Thyroid gland (tissue), 4 donors: ENCODE results near the gene SKI.

Experiments used
- POLR2A ChIP-seq, 2 donors: fragments of 450-650 bp; IDR thresholded peaks; one replicate each; pipeline ENCODE4 v1.6.1; 2017; ENCODE audit warnings: antibody characterized with exemption in 2 of 2, mild to moderate bottlenecking in 2 of 2, moderate library complexity in 1 of 2
- TF ChIP-seq, protein P1 (sequence below), 6 experiments: fragments of 200-600 bp in 3 of 6; fragments of 450-650 bp in 3 of 6; sonication (generic) in 3 of 6; IDR thresholded peaks; one replicate each; pipeline ENCODE4 v1.5.1; 2016 to 2019; ENCODE audit warnings: antibody characterized with exemption in 6 of 6, mild to moderate bottlenecking in 2 of 6, inconsistent platforms in 1 of 6, moderate library complexity in 1 of 6

DNA sequence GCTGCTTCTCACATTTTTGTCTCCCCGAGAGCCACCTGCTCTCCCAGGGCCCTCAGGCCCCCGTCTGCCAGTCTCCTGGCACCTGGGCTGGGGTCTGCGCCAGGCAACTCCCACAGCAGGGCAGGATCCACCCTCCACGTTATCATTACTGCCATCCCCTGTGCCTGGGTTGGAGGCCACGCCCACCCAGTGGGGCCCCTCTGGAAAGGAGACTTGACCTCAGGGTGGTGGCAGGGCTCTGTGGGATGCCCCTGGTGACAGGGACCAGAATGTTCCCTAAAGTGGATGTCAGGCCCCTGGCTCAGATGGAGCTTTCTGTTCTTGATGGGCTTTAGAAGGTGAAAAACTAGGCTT lies 66.6 kb downstream of the SKI start:
- TF ChIP-seq POLR2A (IDR thresholded peaks at IDR 0.05): no peak
- TF ChIP-seq, protein P1, sequence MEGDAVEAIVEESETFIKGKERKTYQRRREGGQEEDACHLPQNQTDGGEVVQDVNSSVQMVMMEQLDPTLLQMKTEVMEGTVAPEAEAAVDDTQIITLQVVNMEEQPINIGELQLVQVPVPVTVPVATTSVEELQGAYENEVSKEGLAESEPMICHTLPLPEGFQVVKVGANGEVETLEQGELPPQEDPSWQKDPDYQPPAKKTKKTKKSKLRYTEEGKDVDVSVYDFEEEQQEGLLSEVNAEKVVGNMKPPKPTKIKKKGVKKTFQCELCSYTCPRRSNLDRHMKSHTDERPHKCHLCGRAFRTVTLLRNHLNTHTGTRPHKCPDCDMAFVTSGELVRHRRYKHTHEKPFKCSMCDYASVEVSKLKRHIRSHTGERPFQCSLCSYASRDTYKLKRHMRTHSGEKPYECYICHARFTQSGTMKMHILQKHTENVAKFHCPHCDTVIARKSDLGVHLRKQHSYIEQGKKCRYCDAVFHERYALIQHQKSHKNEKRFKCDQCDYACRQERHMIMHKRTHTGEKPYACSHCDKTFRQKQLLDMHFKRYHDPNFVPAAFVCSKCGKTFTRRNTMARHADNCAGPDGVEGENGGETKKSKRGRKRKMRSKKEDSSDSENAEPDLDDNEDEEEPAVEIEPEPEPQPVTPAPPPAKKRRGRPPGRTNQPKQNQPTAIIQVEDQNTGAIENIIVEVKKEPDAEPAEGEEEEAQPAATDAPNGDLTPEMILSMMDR (IDR thresholded peaks at IDR 0.05): no peak
